Raji (cell line): ENCODE data around the gene STUM.

Experiments used
- POLR2A ChIP-seq: IDR thresholded peaks from 2 replicates; pipeline ENCODE4 v1.6.1; 2011; ENCODE audit warnings: low read depth, low read length, control low read depth; ENCODE audit not compliant: insufficient read depth

STUM gene

GRCh38 chr1:226568975-226569741 lies 20.6 kb downstream of the STUM start:
- TF ChIP-seq POLR2A: no peak

- TF ChIP-seq POLR2A: no peak
Observed at GRCh38 chr1:226569879-226570547, 21.4 kb downstream of the STUM start.

GRCh38 chr1:226571893-226572292 lies 23.3 kb downstream of the STUM start:
- TF ChIP-seq POLR2A: no peak

GRCh38 chr1:226572325-226572726 lies 23.8 kb downstream of the STUM start:
- no peak for TF ChIP-seq POLR2A

GRCh38 chr1:226574044-226574443 lies 25.5 kb downstream of the STUM start:
- no peak for TF ChIP-seq POLR2A

- no peak for TF ChIP-seq POLR2A
Observed at GRCh38 chr1:226574591-226575435, 26.2 kb downstream of the STUM start.

- TF ChIP-seq POLR2A: no peak
Observed at GRCh38 chr1:226575436-226575720, 26.8 kb downstream of the STUM start.

GRCh38 chr1:226575739-226576378 lies 27.3 kb downstream of the STUM start:
- no peak for TF ChIP-seq POLR2A

GRCh38 chr1:226576601-226577000 lies 28.0 kb downstream of the STUM start:
- no peak for TF ChIP-seq POLR2A

GRCh38 chr1:226577401-226578180 lies 29.0 kb downstream of the STUM start:
- no peak for TF ChIP-seq POLR2A

- TF ChIP-seq POLR2A: no peak
Observed at GRCh38 chr1:226578946-226579578, 30.5 kb downstream of the STUM start.

GRCh38 chr1:226579781-226580323 lies 31.3 kb downstream of the STUM start:
- no peak for TF ChIP-seq POLR2A

- no peak for TF ChIP-seq POLR2A
Observed at GRCh38 chr1:226580625-226581270, 32.2 kb downstream of the STUM start.
